ENCODE results near the gene NRIP1. TPM values are rescaled to one million over a fixed set of nuclear protein-coding genes. Genes with fewer than 3 reads are reported as not detected.

The NRIP1 gene
- polyA plus RNA-seq, 1 donor from 2014 or later, result 48.4 TPM

- H3K9ac ChIP-seq (ENCODE audit: low read length), result no peak overlapping the region
- no peaks in the 10 kb centered on the region for H3K9me3 ChIP-seq (ENCODE audit: low read length)
- no peaks in the 10 kb centered on the region for H4K20me1 ChIP-seq (ENCODE audit: insufficient read depth)
- no peaks in the 10 kb centered on the region for H3K27me3 ChIP-seq (ENCODE audit: insufficient read depth, low read depth, low read length)
- no peaks in the 10 kb centered on the region for H3K36me3 ChIP-seq (ENCODE audit: insufficient read depth, low read length)
- no peaks in the 10 kb centered on the region for H3K9me2 ChIP-seq (ENCODE audit: insufficient read depth, low read length)
- H3K79me2 ChIP-seq (replicated peaks; ENCODE audit: insufficient read depth, low read length), result no peaks in the 10 kb centered on the region
- TF ChIP-seq CTCF (IDR thresholded peaks at IDR 0.05; ENCODE audit: poor library complexity, severe bottlenecking) (no peak), SMC3 (conservative IDR thresholded peaks at IDR 0.05; ENCODE audit: poor library complexity) (no peak), MXI1 (conservative IDR thresholded peaks at IDR 0.05; ENCODE audit: poor library complexity, severe bottlenecking) (no peak), EP300 (conservative IDR thresholded peaks at IDR 0.05; ENCODE audit: poor library complexity, severe bottlenecking) (no peak)
- H3K4me3 ChIP-seq (ENCODE audit: low read length), result no peak overlapping the region
- H3K27ac ChIP-seq (ENCODE audit: low read length), result no peak overlapping the region
- H2AFZ ChIP-seq (ENCODE audit: low read depth, low read length), result no peak overlapping the region
- H3K4me2 ChIP-seq (ENCODE audit: low read length), result no peak overlapping the region
- H3F3A ChIP-seq (ENCODE audit: insufficient read depth, low read length, poor library complexity, severe bottlenecking), result no peaks in the 10 kb centered on the region
These were observed 32.8 kb upstream of the NRIP1 start for GRCh38 chr21:15097580-15097979.

GRCh38 chr21:15096146-15096545, 31.3 kb upstream of the NRIP1 start:
- H4K20me1 ChIP-seq (ENCODE audit: insufficient read depth), result no peaks in the 10 kb centered on the region

More at GRCh38 chr21:15096146-15096545, 31.3 kb upstream of the NRIP1 start:
- Histone ChIP-seq H3K9me3 (ENCODE audit: low read length) (no peaks in the 10 kb centered on the region), H3K4me2 (ENCODE audit: low read length) (no peak overlapping the region), H3K4me3 (ENCODE audit: low read length) (no peak overlapping the region), H3K27ac (ENCODE audit: low read length) (no peak overlapping the region), H3K9me2 (ENCODE audit: insufficient read depth, low read length) (no peaks in the 10 kb centered on the region), H3K27me3 (ENCODE audit: insufficient read depth, low read depth, low read length) (no peaks in the 10 kb centered on the region), H3K9ac (ENCODE audit: low read length) (no peak overlapping the region), H3K79me2 (replicated peaks; ENCODE audit: insufficient read depth, low read length) (no peaks in the 10 kb centered on the region), H2AFZ (ENCODE audit: low read depth, low read length) (no peak overlapping the region), H3K36me3 (ENCODE audit: insufficient read depth, low read length) (no peaks in the 10 kb centered on the region), H3F3A (ENCODE audit: insufficient read depth, low read length, poor library complexity, severe bottlenecking) (no peaks in the 10 kb centered on the region)
- TF ChIP-seq CTCF (IDR thresholded peaks at IDR 0.05; ENCODE audit: poor library complexity, severe bottlenecking) (no peak), RAD21 (conservative IDR thresholded peaks at IDR 0.05) (no peak), EP300 (conservative IDR thresholded peaks at IDR 0.05; ENCODE audit: poor library complexity, severe bottlenecking) (no peak), TAF1 (IDR thresholded peaks at IDR 0.05; ENCODE audit: low read depth) (no peak), EZH2 (IDR thresholded peaks at IDR 0.05; ENCODE audit: borderline replicate concordance, insufficient read depth, low read length, poor library complexity, severe bottlenecking) (no peak), POLR2AphosphoS5 (IDR thresholded peaks at IDR 0.05) (no peak), SMC3 (conservative IDR thresholded peaks at IDR 0.05; ENCODE audit: poor library complexity) (no peak), MXI1 (conservative IDR thresholded peaks at IDR 0.05; ENCODE audit: poor library complexity, severe bottlenecking) (no peak), REST (IDR thresholded peaks at IDR 0.05; ENCODE audit: borderline replicate concordance) (no peak)

All from neural cell (in vitro differentiated cells).